Suppressor macrophage treated with lipopolysaccharide for 1 hour (primary cell): ENCODE measurements around the gene SEMA6B.
"Not testable (repeated sequence)": the region's sequence is repeated elsewhere in the genome, so short reads cannot be mapped to it uniquely, and the experiment has no call there.

Experiments used
- DNase-seq, 3 donors: peaks; one replicate each; pipeline ENCODE4 v3.0.0-alpha.2; 2020 to 2022

SEMA6B gene, protein sequence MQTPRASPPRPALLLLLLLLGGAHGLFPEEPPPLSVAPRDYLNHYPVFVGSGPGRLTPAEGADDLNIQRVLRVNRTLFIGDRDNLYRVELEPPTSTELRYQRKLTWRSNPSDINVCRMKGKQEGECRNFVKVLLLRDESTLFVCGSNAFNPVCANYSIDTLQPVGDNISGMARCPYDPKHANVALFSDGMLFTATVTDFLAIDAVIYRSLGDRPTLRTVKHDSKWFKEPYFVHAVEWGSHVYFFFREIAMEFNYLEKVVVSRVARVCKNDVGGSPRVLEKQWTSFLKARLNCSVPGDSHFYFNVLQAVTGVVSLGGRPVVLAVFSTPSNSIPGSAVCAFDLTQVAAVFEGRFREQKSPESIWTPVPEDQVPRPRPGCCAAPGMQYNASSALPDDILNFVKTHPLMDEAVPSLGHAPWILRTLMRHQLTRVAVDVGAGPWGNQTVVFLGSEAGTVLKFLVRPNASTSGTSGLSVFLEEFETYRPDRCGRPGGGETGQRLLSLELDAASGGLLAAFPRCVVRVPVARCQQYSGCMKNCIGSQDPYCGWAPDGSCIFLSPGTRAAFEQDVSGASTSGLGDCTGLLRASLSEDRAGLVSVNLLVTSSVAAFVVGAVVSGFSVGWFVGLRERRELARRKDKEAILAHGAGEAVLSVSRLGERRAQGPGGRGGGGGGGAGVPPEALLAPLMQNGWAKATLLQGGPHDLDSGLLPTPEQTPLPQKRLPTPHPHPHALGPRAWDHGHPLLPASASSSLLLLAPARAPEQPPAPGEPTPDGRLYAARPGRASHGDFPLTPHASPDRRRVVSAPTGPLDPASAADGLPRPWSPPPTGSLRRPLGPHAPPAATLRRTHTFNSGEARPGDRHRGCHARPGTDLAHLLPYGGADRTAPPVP

DNA sequence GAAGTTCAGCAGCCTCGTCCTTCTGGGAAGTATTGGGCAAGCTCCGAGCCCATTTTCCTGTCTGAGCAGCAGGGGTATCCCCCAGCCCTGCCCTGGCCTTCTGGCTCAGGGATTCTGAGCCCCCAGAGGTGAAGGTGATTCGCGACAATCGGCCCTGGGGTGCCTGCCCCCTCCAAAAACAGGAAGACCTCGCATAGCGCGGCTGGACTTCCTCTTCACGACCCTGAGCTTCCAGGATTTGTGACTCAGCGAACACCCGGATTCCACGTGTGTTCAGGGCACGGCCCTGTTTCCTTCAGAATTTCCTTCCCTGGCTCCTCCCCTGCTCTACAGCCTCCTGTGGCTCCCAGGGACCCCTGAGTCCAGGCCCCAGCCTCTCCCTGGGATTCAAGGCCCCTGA, at the start of gene SEMA6B:
TSS of gene SEMA6B (minus strand) at position 116 of the 400 bp plus-strand sequence. CDS start 1,227 bp downstream, outside the sequence.
- peak; percentile 87 to 94 (median 89) for DNase-seq

DNA sequence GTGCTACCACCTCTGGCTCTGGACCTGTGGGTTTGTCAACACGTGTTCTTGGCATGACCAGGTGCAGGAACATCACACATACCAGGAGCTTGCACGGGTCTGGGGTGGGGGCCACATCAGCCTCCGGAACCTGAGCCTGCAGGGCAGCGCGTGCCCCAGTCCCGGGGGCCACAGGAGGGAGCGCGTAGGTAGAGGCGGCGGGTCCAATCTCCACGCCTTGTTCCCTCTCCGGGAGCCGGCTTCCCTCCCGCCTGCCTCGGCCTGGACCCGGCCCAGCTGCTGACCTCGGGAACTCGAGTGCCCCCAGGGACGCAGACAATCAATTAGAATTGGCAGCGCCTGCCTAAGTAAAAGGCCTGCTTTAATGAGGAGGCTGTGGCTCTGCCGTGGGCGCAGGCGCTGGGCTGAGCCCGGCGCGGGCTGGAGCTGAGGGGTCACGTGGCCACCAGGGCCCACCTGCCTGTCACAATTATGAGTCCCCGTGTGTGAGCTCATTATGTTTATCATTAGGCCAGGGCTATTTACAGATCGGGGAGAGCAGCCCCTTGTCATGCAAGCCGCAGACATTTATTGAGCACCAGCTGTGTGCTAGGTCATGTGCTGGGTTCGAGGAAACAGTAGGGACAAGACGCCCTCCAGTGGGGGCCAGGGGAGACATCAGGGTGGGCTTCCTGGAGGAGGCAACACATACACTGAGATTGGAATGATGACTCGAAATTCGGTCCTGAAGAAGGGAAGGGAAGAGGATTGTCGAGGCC, 47.6 kb upstream of the SEMA6B start:
- DNase-seq, result no peak

GRCh38 chr19:4606181-4606580, 46.7 kb upstream of the SEMA6B start:
- no peak for DNase-seq

- DNase-seq, result no peak
These were observed 45.4 kb upstream of the SEMA6B start for GRCh38 chr19:4604912-4605311.

GRCh38 chr19:4602915-4603314, 43.4 kb upstream of the SEMA6B start:
- no peak for DNase-seq

GRCh38 chr19:4602173-4602788, 42.8 kb upstream of the SEMA6B start:
- no peak for DNase-seq

- no peak for DNase-seq
These were observed 41.4 kb upstream of the SEMA6B start for GRCh38 chr19:4600893-4601292.

GRCh38 chr19:4600082-4600481, 40.6 kb upstream of the SEMA6B start:
- DNase-seq, result no peak

GRCh38 chr19:4598712-4599111, 39.2 kb upstream of the SEMA6B start:
- DNase-seq, result no peak

DNA sequence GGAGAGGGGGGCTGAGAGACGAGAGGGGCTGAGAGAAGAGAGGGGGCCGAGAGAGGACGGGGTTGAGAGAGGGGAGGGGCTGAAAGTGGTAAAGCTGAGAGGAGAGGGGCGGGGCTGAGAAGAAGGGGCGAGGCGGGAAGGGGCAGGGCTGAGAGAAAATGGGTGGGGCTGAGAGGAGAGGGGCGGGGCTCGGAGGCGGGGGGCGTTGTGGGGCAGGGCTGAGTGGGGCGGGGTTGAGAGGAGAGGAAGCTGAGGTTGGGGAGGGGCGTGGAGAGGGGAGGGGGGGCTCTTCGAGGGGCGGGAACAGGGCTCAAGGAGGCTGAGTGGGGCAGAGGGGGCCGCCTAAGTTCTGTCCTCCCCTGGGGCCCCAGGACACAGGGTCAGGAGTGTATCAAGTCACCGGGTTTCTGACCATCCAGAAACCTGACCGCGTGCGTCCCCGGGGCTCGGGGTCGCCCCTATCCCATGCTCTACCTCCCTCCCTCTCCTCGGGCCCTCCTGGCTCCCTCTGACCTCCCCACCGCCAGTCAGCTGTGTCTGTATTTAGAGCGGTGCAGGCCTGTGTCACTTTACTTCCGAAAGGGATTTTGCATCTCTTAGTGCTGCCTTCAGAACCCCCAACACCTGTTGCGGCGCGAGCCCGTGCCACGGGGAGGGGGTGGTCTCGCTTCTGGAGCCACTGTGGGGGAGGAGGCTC, 38.6 kb upstream of the SEMA6B start:
- peak; percentile 49 to 83 (median 63) for DNase-seq

- peak in 1 of 3 donors; percentile 64 for DNase-seq
These were observed 37.9 kb upstream of the SEMA6B start for GRCh38 chr19:4597278-4597974.

DNA sequence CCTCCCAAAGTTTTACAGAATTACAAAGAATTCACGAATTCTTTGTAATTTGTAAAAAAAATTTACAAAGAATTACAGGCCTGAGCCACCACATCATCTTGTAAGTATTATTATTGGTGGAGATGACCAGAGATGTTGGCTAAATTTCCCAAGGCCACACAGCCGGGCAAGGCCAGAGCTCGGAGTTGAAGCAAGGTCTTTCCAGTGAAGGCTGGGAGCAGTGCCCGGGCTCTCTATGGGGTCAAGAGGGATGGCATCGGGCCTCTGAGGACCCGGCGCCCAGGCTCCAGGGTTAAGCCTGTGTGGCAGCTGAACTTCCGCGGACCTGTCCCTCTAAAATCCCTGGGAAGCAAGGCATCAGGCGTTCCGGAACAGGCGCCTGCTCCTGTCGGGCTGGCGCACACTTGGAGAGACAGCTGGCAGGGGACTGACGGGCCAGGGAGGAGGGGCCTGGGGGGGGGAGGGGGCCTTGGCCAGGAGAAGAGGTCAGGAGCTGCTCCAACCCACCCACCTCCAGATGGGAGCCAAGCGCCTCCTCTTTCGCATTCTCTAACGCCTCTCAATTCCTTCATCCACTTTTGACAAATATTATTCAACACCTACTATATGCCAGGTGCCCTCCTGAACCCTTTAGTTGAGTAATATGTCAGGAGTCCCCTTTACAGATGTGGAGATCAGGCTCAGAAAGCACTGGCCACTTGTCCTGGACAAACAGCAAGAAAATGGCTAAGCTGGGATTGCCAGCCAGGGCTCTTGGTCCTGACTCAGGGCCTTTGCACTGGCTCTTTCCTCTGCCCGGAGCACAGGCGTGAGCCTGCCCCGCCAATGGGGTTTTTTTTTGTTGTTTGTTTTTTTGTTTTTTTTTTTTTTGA, 36.8 kb upstream of the SEMA6B start:
- no peak for DNase-seq

DNA sequence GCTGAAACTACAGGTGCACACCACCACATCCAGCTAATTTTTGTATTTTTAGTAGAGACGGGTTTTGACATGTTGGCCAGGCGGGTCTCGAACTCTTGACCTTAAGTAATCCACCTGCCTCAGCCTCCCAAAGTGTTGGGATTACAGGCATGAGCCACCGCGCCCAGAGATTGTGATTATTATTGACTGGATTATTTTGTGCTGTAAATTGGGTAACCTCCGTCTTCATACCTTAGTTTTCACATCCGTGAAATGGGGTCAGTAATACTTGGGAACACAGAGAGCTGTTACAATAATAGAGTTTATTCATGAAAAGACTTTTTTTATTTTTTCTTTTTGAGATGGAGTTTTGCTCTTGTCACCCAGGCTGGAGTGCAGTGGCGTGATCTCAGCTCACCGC, 35.7 kb upstream of the SEMA6B start:
- DNase-seq, result not testable (repeated sequence)

DNA sequence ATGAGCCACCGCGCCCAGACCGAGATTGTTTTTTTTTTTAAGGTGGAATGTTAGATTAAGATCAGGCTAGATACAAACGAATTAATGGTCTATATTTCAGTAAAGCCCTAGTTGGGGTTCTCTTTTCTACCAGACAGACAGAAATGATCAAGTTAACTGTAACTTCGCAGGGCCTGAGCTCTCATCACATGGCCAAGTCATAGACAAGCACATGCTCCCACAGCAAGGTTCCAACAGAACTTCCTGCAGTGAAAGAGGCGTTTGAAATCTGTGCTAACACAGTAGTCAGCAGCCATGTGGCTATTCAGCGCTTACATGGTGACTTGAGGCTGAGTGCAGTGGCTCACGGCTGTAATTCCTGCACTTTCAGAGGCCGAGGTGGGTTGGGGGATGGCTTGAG, 34.7 kb upstream of the SEMA6B start:
- DNase-seq, result peak; percentile 61 to 68 (median 63)

GRCh38 chr19:4593409-4593851, 33.9 kb upstream of the SEMA6B start:
- peak; percentile 83 to 97 (median 94) for DNase-seq

DNA sequence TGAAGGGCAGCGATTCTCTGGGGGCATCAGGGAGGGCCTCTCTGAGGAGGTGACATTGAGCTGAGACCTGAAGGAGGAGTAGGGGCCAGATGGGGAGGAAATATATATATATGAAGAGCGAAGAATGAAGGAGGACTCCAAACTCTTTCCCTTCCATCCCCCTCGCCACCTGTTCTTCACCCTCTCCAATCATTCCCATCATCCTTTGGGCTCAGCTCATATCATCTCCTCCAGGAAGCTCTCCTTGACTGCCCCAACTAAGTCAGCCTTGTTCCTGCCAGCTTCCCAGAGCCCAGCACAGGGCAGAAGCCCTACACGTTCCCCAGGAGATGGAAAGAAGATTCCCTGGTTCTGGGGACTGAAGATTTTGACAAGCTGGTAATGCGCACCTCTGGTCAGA, 33.0 kb upstream of the SEMA6B start:
- no peak for DNase-seq

- peak; percentile 72 to 86 (median 84) for DNase-seq
These were observed 31.8 kb upstream of the SEMA6B start for GRCh38 chr19:4591320-4591719.

- no peak for DNase-seq
These were observed 31.1 kb upstream of the SEMA6B start for GRCh38 chr19:4590559-4590958.

DNA sequence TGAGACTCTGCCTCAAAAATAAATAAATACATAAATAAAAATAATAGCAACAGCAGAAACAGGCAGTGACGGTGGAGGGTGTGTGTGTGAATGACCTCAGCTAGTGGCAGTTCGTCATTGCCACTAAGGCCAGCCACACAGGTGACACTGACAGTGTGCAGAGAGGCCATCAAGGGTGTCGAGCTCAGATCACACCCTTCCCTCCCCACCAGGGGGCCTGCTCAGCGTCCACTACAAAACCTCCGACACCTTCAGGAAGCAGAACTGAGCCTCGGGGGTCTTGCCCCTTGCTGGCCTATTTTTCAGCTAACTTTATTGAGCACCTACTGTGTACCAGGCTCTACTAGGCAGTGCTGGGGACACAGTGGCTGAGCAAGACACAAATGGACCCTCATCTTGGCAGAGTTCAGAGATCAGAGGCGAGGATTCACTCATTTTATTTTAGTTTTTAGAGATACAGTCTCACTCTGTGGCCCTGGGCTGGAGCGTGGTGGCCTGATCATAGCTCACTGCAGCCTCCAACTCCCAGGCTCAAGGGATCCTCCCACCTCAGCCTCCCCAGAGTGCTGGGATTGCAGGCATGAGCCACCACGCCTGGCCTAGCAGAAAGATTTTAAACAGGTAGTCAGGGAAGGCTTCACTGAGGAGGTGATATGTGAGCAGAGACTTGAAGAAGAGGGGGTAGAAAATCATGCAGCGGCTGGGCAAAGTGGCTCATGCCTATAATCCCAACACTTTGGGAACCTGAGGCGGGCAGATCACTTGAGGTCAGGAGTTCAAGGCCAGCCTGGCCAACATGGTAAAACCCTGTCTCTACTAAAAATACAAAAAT, 30.3 kb upstream of the SEMA6B start:
- peak; percentile 54 to 77 (median 57) for DNase-seq
